HEK293 (cell line): Measurements from ENCODE around the gene AP3B2.

ENCODE experiments used
- CTCF ChIA-PET: fragments of 350-600 bp; formaldehyde crosslinking; extraction: SDS; loops from one replicate; lab custom pipeline; 2021; ENCODE audit warnings: antibody characterized with exemption; lab: Yijun Ruan, JAX
- POLR2A ChIA-PET: fragments of 300-600 bp; formaldehyde crosslinking; extraction: SDS; loops from one replicate; lab custom pipeline; 2020; ENCODE audit warnings: antibody characterized with exemption, inconsistent platforms; lab: Yijun Ruan, JAX
- H3K27ac ChIP-seq: fragments of 200-500 bp; sonication (Bioruptor generic); 2 replicates; pipeline ENCODE4 v1.5.1; 2014; ENCODE audit warnings: low read depth, low read length, control low read depth, inconsistent platforms; ENCODE audit errors: extremely low read depth
- H3K36me3 ChIP-seq, 2 experiments: fragments of 200-500 bp in 1 of 2; sonication (Bioruptor generic) in 1 of 2; 1 replicate in 1 of 2; 2 replicates in 1 of 2; pipeline ENCODE4 v1.5.1; 2014 to 2017; ENCODE audit warnings: inconsistent platforms in 2 of 2, low read length in 2 of 2; ENCODE audit not compliant: control insufficient read depth in 2 of 2, insufficient read depth in 1 of 2
- H3K4me1 ChIP-seq: fragments of 200-500 bp; sonication (Bioruptor generic); 2 replicates; pipeline ENCODE4 v1.5.1; 2014; ENCODE audit warnings: mild to moderate bottlenecking, low read length, inconsistent platforms; ENCODE audit not compliant: control insufficient read depth, insufficient read depth
- H3K4me3 ChIP-seq: 2 replicates; pipeline ENCODE4 v1.5.1; 2011; ENCODE audit warnings: low read depth, mild to moderate bottlenecking, control low read depth, low read length, moderate library complexity
- H3K9me3 ChIP-seq: fragments of 200-500 bp; sonication (Bioruptor generic); 2 replicates; pipeline ENCODE4 v1.5.1; 2014; ENCODE audit warnings: low read depth, low read length, inconsistent platforms; ENCODE audit not compliant: control insufficient read depth, insufficient read depth
- BCL11B ChIP-seq: fragments of 450-650 bp; formaldehyde crosslinking; IDR thresholded peaks from 2 replicates; pipeline ENCODE4 v1.5.1; 2016; ENCODE audit warnings: low read depth, missing biosample characterization, missing genetic modification characterization
- CTCF ChIP-seq: fragments of 450-650 bp; formaldehyde crosslinking; IDR thresholded peaks from 2 replicates; pipeline ENCODE4 v1.5.1; 2016; ENCODE audit warnings: missing biosample characterization, missing genetic modification characterization
- HOXC10 ChIP-seq: sonication (generic); formaldehyde crosslinking; IDR thresholded peaks from 2 replicates; pipeline ENCODE4 v1.8.1; 2023; ENCODE audit warnings: mild to moderate bottlenecking, missing genetic modification reagents
- INSM2 ChIP-seq: fragments of 450-650 bp; formaldehyde crosslinking; IDR thresholded peaks from 2 replicates; pipeline ENCODE4 v1.5.1; 2016; ENCODE audit warnings: missing biosample characterization, missing genetic modification characterization
- KLF1 ChIP-seq: fragments of 450-650 bp; formaldehyde crosslinking; IDR thresholded peaks from 2 replicates; pipeline ENCODE4 v1.5.1; 2016; ENCODE audit warnings: missing biosample characterization, missing genetic modification characterization
- KLF16 ChIP-seq: fragments of 450-650 bp; formaldehyde crosslinking; IDR thresholded peaks from 2 replicates; pipeline ENCODE4 v1.5.1; 2017; ENCODE audit warnings: missing biosample characterization, missing genetic modification characterization
- KLF17 ChIP-seq: fragments of 450-650 bp; formaldehyde crosslinking; IDR thresholded peaks from 2 replicates; pipeline ENCODE4 v1.5.1; 2016; ENCODE audit warnings: missing biosample characterization, missing genetic modification characterization
- ZBTB10 ChIP-seq: fragments of 450-650 bp; formaldehyde crosslinking; IDR thresholded peaks from 2 replicates; pipeline ENCODE4 v1.5.1; 2016; ENCODE audit warnings: missing biosample characterization, missing genetic modification characterization
- ZBTB21 ChIP-seq: fragments of 450-650 bp; formaldehyde crosslinking; IDR thresholded peaks from 2 replicates; pipeline ENCODE4 v1.5.1; 2017; ENCODE audit warnings: missing biosample characterization, missing genetic modification characterization
- ZBTB48 ChIP-seq: fragments of 450-650 bp; formaldehyde crosslinking; IDR thresholded peaks from 2 replicates; pipeline ENCODE4 v1.5.1; 2016; ENCODE audit warnings: missing biosample characterization, missing genetic modification characterization
- ZBTB49 ChIP-seq: fragments of 450-650 bp; formaldehyde crosslinking; IDR thresholded peaks from 2 replicates; pipeline ENCODE4 v1.5.1; 2016; ENCODE audit warnings: missing biosample characterization, missing genetic modification characterization, low read depth
- ZFP69B ChIP-seq: fragments of 450-650 bp; formaldehyde crosslinking; IDR thresholded peaks from 2 replicates; pipeline ENCODE4 v1.5.1; 2016; ENCODE audit warnings: missing biosample characterization, missing genetic modification characterization
- ZNF10 ChIP-seq: fragments of 450-650 bp; formaldehyde crosslinking; IDR thresholded peaks from 2 replicates; pipeline ENCODE4 v1.5.1; 2017; ENCODE audit warnings: missing biosample characterization, missing genetic modification characterization
- ZNF121 ChIP-seq: fragments of 450-650 bp; formaldehyde crosslinking; IDR thresholded peaks from 2 replicates; pipeline ENCODE4 v1.5.1; 2016; ENCODE audit warnings: missing biosample characterization, missing genetic modification characterization
- ZNF169 ChIP-seq: fragments of 450-650 bp; formaldehyde crosslinking; IDR thresholded peaks from 2 replicates; pipeline ENCODE4 v1.5.1; 2016; ENCODE audit warnings: missing biosample characterization, missing genetic modification characterization
- ZNF202 ChIP-seq: fragments of 450-650 bp; formaldehyde crosslinking; IDR thresholded peaks from 2 replicates; pipeline ENCODE4 v1.5.1; 2016; ENCODE audit warnings: missing biosample characterization, missing genetic modification characterization, borderline replicate concordance
- ZNF324 ChIP-seq: fragments of 450-650 bp; formaldehyde crosslinking; IDR thresholded peaks from 2 replicates; pipeline ENCODE4 v1.5.1; 2016; ENCODE audit warnings: missing biosample characterization, missing genetic modification characterization
- ZNF473 ChIP-seq: fragments of 450-650 bp; formaldehyde crosslinking; IDR thresholded peaks from 2 replicates; pipeline ENCODE4 v1.5.1; 2017; ENCODE audit warnings: missing biosample characterization, missing genetic modification characterization
- ZNF501 ChIP-seq: fragments of 450-650 bp; formaldehyde crosslinking; IDR thresholded peaks from 2 replicates; pipeline ENCODE4 v1.5.1; 2016; ENCODE audit warnings: missing biosample characterization, missing genetic modification characterization
- ZNF600 ChIP-seq: fragments of 450-650 bp; formaldehyde crosslinking; IDR thresholded peaks from 2 replicates; pipeline ENCODE4 v1.5.1; 2016; ENCODE audit warnings: missing biosample characterization, missing genetic modification characterization
- ZNF692 ChIP-seq: fragments of 450-650 bp; formaldehyde crosslinking; IDR thresholded peaks from 2 replicates; pipeline ENCODE4 v1.5.1; 2016; ENCODE audit warnings: missing biosample characterization, missing genetic modification characterization
- ZSCAN18 ChIP-seq: fragments of 450-650 bp; formaldehyde crosslinking; IDR thresholded peaks from 2 replicates; pipeline ENCODE4 v1.5.1; 2016; ENCODE audit warnings: missing biosample characterization, missing genetic modification characterization

AP3B2 gene

GRCh38 chr15:82680200-82681102 is 29.2 kb downstream of the AP3B2 start:
- CTCF ChIA-PET: interaction anchor here (0.6 to 1.3 kb wide), 2 partner anchors 40 to 139 kb away, joined by 3 read pairs; no protein-coding TSS in a partner anchor
- peak overlapping the region; percentile 49 for H3K4me3 ChIP-seq
- H3K9me3 ChIP-seq: no peaks in the 10 kb centered on the region
- POLR2A ChIA-PET: interaction anchor here (0.6 to 1.0 kb wide), 4 partner anchors 8 to 140 kb away, joined by 3 to 4 read pairs (median 3); partner anchors contain the start of gene RPS17
- peak overlapping the region; percentile 58; the same call in 1 of the 2 replicates for H3K27ac ChIP-seq
- no peaks in the 10 kb centered on the region for H3K36me3 ChIP-seq
- H3K4me1 ChIP-seq: peaks cover 5% of the 10 kb centered on the region; the same call in 1 of the 2 replicates
- TF ChIP-seq ZBTB21 (tag by site-specific recombination) (no peak), ZBTB48 (tag by site-specific recombination) (no peak), CTCF (tag by site-specific recombination) (peak; percentile 55; the same call in 1 of the 2 replicates), ZNF202 (tag by site-specific recombination) (no peak), KLF16 (tag by site-specific recombination) (peak; percentile 67; the same call in 1 of the 2 replicates), ZNF473 (tag by site-specific recombination) (no peak), ZNF324 (tag by site-specific recombination) (no peak), ZSCAN18 (tag by site-specific recombination) (no peak), HOXC10 (no peak), KLF1 (tag by site-specific recombination) (peak; percentile 60), INSM2 (tag by site-specific recombination) (no peak), BCL11B (tag by site-specific recombination) (0 out of 2 replicates have a peak, but pooled peaks have one; percentile 65), ZNF169 (tag by site-specific recombination) (no peak), ZBTB49 (no peak), ZNF10 (tag by site-specific recombination) (peak; percentile 60; the same call in 1 of the 2 replicates), ZBTB10 (tag by site-specific recombination) (no peak), ZFP69B (tag by site-specific recombination) (peak; percentile 91), ZNF121 (tag by site-specific recombination) (no peak), ZNF501 (tag by site-specific recombination) (no peak), KLF17 (tag by site-specific recombination) (peak; percentile 63), ZNF692 (tag by site-specific recombination) (peak; percentile 94), ZNF600 (tag by site-specific recombination) (peak; percentile 76; the same call in 1 of the 2 replicates)
